Hematopoietic multipotent progenitor cell treated with erythropoietin and hydrocortisone succinate and interleukin-3 and kit ligand, for 4 days (in vitro differentiated cells): ENCODE data around the gene SP6.
A peak's percentile ranks its signal among the peaks of the same experiment; 100 is the strongest.

Experiments used
- DNase-seq: peaks from one replicate; pipeline ENCODE4 v3.0.0-alpha.2; 2015

The SP6 gene

DNA sequence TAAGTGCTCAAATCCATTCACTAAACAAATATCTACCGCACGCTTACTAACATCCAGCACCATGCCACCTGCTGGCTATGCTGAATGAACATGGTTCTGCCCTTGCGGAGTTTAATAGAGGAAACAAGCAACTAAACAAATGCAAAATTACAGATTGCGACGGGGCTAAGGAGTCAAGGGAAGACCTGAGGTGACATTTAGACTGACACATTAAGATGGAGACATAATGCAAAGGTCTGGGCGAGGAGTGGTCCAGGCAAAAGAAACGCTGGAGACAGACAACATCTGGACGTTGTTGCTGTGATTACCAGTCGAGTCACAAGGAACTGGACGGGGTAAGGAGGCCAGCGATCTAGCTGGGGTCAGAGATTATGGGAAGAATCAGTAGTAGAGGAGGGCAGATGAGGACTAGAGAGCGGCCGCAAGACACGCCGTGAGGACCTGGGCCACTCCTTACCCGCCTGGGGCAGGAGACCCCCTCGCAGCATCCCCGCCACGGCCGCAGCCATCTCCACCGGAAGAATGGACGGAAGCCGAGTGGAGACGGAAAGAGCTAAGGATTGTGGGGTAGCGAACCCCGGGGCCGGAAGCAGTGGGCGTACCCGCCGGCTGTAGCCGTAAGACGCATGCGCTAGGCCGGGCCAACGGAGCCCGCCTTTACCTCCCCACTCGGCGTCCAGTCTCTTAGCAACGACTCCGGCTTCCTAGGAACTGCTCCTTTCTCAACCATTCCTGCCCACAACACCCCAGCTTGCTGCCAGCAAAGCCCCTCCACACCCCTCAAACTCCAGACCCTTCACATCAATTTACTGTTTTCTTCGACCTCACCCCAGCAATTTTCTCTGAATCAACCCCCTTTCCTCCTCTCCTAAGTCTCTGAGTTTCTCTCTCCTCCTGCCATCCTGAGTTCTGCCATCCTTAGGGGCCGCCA, 19.7 kb downstream of the SP6 start, which contains the start of the genes LRRC46 and MRPL10:
TSS of gene LRRC46 (plus strand) at position 668 of the 931 bp plus-strand sequence. CDS start 320 bp downstream, outside the sequence.
TSS of gene MRPL10 (minus strand) at position 539 of the 931 bp plus-strand sequence. CDS start at position 509, 30 bp downstream.
- peak; percentile 97 for DNase-seq

DNA sequence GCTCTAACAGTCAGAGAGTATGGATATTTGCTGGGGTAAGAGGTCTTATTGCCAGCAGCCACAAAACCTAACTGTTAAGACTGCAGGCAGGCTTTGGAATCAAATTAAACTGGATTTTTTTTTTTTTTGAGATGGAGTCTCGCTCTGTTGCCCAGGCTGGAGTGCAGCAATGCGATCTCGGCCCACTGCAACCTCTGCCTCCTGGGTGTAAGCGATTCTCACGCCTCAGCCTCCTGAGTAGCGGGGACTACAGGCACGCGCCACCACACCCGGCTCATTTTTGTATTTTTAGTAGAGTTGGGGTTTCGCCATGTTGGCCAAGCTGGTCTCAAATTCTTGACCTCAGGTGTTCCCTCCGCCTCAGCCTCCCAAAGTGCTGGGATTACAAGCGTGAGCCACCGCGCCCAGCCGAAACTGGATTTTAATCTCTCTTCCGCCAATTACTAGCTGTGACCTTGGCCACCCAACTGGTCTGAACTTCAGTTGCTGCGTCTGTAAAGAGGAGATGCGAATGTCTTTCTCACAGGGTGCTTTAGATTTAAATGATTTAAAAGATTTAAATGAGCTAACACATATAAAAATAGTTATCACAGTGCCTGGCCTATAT, 20.5 kb downstream of the SP6 start:
- DNase-seq: no peak

DNA sequence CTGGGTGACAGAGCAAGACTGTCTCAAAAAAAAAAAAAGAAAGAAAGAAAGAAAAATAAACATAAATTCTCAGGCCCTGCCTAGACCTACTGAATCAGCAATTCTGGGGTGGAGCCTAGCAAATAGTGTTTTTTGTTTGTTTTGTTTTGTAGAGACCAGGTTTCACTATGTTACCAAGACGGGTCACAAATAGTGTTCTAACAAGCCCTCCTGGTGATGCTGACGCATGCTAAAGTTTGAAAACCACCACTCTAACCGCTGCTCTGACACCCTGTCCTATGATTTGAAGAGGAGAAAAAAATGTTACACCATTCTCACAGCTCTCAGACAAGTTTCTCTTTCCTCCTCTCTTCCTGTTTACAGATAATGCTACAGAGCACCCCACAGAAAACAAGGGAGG, 21.1 kb downstream of the SP6 start:
- no peak for DNase-seq

DNA sequence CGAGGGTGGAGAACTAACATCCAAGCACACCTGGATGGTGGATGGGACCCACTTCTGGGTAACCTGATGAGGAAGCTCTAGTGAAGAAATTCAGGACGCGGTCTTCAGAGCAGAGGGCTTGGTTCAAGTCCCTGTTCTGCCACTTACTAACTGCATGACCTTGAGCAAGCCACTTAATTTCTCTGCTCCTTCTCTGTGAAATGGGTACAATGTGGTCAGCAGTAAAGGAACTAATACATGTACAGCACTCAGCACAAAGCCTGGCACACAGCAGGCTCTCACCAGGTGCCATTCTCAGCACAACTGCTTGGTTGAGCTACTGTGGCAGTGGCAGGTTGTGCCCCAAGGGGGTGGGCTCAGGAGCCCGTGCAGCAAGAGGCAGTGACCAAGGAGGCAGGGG, 27.4 kb downstream of the SP6 start:
- no peak for DNase-seq

DNA sequence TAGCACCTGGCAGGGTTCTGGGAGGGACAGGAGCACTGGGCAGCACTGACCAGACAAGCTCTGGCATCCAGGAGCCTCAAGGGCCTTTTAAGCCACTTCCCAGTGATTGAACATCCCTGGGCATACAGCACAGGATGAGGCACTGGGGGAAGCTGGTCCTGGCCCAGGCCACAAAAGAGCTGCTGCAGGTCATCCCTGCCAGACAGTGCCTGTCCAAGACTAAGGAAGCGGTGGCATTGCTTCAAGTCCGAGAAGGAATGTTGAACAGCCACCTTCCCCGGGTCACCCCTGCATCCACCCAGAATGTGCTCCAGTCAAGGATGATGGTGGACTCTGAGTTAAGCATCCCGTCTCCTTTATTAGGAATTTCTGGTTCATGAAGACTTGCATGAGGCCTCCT, 28.2 kb downstream of the SP6 start:
- no peak for DNase-seq

DNA sequence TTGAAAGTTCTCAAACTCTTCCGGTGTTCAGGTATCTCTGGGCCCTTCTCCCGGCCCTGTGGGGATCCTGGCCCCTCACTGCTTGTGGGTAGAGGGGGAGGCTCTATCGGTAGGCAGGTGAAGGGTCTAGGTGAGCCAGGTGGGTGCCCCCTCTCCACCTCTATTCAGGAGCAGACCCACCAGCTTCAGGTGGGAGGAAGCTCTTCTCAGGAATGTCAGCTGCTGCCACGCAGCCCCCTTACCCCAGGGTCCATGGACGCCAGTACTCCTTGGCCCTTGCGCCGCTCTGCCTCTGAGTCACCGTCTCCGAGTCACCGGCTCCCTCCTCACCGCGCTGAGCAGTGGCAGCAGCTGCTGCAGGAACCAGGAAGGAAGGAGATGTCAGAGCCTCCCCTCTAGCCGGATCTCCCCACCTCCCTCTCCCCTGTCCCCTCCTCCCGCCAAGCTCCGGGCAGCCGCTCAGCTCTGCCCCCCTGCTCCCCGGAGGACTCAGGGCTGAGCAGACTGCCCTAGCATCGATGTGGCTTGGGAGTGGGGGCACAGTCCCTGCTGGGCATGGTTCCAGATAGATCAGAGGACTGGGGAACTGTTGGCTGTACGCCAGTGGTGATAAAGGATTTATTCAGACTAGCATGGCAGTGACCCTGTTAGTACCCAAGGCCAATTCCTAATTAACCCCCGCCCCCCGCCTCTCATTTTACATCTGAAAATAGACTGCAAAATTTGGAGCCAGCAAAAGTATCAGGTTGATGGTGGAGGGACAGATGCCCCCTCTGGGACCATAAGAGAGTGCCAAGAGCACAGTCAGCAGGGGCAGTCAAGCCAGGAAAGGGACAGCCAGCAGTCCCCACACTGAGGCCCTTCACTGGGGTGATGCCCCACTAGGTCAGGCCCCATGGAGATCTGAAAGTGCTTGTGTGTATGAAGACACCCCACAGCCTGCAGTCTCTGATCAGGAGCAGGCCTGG, 29.3 kb downstream of the SP6 start, which contains the start of gene OSBPL7:
TSS of gene OSBPL7 (minus strand) at position 371 of the 968 bp plus-strand sequence. CDS start 1,516 bp downstream, outside the sequence.
- peak; percentile 94 for DNase-seq

DNA sequence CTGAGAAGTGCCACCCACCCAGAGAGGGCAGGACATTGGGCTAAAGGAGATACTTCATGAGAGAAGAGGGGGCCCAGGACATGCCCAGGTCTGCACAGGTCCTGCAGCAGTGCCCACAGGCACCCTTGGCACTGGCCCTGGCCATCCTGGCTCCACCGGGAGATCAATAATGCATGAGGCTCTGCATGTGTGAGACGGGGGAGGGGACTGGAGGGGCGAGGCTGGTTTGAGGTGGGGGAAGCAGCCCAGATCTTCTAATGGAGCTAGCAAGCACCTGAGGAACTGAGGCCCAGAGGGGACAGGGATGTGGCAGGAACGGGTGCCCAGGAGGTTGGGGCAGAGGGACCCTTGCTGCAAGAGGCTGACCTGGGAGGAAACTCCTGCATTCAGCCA, 29.9 kb downstream of the SP6 start:
- DNase-seq: no peak

DNA sequence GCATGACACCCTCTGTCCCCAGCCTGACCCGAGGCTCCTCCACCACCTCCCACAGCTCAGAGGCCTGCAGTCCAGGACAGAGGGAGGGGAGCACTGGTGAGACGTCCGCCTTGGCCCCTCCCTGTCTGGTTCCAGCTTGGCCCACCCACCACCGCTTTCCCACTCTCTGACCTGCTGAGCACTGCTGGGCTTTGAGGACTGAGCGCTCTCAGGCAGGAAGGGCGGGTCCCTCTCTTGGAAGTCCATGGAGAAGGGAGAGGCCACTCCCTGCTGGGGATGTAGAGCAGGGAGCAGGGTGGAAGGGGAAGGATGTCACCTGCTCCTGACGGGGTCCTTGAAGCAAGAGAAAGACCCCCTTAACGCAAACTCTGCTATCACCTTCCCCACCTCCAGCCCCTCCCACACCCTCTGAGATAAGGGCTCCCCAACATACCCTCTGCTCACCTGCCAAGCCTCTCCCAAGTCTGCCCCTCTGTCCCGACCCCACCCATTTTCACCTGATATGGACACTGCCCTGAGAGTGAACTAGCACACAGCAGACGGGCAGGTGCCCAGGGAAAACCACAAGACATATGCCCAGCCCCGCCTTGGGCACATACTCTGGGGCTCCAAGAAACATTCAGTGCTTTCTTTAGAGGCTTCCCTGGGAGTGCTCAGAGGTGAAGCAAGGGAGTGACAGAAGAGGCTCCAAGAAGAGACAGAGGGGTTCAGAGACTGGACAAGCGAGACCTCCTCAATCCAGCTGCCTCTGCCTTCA, 30.8 kb downstream of the SP6 start:
- DNase-seq: no peak

DNA sequence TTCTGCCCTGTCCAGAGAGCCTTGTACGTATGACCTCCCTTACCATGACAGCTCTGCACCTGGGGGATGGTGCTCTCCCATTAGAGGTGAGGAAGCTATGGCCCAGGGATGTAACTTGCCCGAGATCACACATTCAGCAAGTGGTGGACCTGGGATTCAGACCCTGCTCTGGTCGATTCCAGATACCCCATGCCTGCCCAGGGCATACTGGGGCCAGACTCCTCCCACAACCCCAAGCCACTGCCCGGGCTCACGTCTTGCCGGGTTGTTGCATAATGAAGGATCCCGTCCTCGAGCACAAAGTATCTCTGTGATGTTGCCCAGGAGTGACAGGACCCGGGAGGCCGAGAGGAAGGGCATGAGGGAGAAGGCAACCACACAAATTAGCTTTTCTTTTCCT, 31.5 kb downstream of the SP6 start:
- DNase-seq: no peak

DNA sequence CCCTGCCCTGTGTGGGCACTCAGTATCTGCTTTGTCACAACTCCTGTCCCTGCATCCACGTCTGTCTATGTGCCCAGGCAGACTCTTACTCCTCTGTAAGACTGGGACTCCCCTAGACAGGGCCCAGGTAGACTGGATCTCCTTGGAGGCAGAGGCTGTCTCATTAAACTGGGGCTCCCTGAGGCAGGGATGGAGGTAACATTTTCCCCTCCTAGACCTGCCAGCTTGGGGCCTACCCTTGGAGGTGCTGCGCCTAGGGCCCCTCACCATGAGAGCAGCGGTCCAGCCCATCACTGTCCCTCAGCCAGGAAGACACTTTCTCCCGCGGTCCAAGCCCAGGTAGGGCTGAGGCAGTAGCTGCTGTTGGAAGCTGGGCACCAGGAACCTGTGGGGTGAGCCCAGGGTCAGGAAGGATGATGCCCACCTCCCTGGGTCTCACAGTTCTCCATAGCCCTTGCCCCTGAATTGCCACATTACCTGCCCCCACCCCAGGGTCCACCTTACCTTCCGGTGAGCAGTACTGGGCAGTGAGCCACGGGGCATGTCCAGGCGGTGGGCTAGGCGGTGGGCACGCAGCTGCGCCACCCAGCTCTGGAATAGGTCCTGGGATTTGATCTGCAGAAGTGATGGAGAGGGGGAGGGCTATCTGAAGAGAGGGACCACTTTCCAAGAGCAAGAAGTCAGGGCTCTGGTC, 32.8 kb downstream of the SP6 start:
- no peak for DNase-seq

DNA sequence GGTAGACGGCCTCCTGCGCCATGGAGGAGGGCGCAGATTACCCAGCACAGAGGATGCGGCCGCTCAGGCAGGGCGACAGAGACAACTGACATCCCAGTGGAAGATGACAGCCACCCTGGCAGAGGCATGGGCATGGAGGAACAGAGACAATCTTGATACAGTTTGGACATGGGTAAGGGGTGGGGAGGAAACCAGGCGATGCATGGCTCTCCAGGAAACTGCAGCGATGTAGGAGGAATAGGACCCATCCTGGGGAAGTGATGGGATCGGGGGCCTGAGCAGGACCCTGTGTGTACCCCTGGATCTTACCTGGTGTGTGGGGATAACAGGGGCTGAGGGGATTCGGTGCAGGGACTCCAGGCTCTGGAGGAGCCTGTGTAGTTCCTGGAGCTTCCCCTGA, 34.0 kb downstream of the SP6 start:
- no peak for DNase-seq

DNA sequence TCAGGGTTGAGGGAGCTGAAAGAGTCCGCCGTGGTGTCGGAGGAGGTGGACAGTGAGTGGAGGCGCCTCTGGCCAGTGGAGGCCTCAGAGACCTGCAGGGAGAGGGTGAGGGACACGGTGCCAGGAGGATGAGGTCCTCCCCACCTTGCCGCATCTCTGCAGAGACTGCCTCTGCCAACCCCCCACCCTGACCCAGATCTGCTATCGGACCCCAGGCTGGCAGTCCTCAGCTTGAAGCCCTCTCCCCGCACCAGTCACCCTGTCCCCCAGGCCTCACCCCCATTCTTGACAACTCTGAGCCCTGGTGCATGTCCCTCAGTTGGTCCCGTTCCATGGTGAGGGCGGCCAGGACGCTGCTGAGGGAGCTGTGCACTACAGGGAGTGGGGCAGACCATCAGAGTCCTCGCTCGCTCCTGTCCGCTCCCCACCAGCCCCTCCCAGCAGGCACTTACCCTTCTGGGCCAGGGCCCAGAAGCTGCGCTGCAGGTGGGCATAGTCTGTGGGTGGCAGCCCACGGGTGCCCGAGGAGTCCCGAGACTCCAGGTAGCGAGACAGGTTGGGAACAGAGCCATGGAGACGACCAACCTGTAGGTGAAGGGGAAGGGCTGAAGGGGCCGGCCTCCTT, 34.7 kb downstream of the SP6 start:
- no peak for DNase-seq

DNA sequence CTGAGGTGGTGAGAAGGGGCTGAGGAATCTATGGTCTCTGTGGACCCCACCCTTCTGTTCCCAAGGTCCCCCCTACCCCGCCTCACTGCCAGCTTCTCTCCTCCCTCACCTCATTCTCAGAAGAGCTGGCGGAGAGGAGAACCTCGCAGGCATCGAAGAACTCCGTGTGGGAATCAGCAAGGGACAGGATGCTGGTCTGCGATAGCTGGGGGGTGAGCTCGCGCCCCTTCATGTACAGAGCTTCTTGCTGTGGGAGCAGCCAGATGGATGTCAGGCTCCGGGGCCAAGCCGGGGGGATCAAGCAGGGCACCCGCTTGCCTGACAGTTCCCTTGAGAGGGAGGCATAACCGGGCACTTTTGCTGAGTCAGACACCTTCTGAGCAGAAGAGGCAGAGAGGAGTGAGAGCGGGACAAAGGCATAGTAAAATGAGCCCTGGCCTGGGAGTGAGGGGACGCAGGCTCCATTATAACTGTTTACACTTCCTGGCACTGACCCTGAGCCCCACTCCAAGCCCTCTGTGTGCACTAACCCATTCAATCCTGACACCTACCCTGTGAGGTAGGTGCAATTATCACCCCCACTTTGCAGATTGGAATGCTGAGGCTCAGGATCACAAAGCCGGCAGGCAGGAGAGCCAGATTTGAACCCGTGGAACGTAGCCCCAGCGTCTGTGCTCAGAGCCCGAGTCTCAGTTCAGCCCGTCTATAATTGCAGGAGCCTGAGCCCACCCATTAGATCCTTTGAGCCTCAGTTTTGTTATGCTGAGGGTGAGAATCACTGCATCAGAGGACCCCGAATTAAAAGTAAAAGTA, 35.7 kb downstream of the SP6 start:
- DNase-seq: no peak

DNA sequence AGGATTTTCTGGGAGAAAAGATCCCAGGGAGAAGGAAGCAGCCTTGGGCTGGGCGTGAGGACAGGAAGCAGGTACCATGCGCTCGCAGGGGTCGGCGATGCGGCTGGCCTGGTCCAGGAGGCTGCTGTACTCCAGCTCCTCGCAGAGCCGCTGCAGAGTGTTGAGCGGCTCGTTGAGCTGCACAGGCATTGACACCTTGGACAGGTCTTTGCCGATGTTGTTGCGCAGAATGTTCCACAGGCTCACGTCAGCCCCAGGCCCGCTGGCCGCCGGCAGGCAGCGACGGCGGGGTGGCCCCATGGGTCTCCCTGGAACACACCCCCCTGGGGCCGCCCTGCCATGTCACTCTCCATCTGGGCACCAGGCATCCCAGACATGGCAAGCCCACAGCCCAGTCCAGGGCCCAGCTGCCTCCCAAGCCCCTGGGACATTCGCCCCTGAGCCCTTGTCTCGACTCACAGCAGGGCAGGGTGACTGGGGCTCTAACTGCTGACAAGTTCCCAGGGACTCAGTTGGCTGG, 37.4 kb downstream of the SP6 start:
- no peak for DNase-seq

DNA sequence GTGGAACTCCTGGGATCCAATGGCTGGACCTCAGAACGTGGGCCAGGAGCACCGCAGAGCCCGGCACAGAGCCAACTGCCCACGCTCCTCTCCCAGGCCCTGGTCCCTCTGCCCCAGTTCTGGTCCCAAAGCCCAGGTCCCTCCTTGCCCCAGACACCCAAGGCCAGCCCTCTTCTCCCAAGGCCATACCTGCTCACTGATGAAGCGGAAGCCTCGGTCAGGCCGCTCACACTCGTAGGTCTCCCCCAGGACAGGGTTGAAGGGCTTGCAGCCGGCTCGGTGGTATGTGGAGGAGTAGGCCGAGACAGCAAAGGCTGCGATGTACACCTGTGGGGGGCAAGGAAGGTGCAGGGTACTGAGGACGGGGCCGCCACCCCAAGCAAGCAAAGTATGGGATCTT, 37.9 kb downstream of the SP6 start:
- no peak for DNase-seq

DNA sequence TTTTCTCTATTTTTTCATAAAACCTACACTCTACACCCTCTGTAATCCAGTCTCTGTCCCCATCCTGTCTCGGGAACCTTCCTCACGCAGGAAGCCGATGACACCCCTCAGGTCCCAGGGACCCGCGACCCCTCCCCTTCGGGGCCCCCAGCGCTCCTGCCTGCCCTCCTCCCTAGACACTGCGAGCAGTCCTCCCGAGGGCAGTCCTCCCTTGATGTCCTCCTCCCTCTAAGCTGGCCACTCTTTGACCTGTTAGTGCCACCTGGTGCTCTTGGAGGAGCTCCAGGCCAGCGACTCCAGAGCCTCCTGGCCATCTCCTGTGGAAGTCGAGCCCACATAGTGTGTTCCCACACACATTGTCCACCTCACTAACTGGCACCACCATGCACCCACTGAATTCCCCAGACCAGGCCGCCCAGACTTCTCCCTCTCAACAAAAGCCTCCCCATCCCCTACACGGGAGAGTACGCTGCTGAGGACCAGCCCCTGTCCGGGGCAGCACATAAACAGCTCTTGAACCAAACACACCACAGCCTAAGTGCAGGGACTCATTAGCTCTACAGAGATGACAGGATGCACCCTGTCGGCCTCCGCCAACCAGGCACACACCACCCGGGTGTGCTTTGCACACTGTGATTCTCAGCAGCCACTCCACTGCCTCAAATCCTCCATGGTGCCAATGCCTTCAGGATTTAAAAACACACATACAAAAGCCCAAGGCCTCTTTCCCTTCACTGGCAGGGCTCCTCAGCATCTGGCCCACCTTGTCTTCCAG, 38.6 kb downstream of the SP6 start:
- no peak for DNase-seq

DNA sequence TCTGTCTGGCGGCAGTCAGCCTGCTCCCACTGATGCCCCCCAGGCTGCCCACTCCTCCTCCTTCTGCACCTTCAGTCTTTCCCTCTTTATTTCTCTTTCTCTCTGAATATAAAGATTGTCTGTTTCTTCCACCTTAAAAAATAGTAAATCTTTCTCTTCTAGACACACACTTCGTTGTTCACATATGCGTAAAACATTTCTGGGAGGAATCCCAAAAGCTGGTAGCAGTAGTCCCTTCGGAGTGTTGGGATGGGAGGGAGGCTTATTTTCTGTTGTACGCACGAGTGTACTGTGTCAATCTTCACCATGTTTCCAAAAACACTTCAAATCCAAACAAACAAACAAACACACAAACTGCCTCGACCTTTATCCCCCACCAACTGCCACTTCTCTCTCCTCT, 39.3 kb downstream of the SP6 start:
- no peak for DNase-seq

DNA sequence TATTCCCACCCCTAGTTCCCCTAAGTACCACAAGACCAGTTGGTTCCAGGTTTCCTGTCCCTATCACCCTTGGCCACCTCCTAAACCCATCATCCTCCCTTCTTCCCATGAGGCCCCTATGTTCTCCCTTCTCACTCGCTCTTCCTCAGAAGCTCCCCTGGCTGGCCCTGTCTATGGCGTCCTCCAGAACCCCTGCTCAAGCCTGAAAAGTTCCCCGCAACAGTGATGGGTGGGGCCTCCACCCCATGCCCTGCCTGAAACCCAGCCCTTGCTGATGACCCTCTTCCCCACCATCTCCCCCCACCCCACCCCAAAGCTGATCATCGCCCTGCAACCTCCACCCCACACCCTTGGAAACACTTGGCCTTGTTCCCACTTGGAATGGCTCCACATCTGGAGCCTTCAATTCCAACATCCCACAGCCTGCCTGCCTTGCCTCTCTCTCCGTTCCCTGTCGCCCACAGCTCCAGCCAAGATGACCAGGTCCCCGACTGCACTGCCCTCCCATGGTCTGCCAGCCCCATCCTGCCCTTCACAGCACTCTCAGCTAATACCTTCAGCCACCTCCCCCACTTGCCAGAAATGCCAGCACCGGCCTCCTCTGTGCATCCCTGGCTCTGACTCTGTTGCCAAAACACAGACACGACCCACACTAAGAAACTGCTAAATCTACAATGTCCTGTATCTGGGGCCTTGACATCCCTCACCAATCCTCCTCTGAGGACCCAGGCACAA, 39.9 kb downstream of the SP6 start:
- DNase-seq: no peak
